GM19043 (cell line): ENCODE measurements around the gene FAM3B.

Experiments used
- ATAC-seq: cut with Tn5 transposase; IDR thresholded peaks from one replicate; pipeline ENCODE4 v1.9.1; 2021; ENCODE audit warnings: low read depth; ENCODE audit not compliant: unreplicated experiment

The FAM3B gene

GRCh38 chr21:41317458-41317857 is 857 bp downstream of the FAM3B start:
- ATAC-seq = no peak

GRCh38 chr21:41318218-41318617 is 1.6 kb downstream of the FAM3B start:
- no peak for ATAC-seq

DNA sequence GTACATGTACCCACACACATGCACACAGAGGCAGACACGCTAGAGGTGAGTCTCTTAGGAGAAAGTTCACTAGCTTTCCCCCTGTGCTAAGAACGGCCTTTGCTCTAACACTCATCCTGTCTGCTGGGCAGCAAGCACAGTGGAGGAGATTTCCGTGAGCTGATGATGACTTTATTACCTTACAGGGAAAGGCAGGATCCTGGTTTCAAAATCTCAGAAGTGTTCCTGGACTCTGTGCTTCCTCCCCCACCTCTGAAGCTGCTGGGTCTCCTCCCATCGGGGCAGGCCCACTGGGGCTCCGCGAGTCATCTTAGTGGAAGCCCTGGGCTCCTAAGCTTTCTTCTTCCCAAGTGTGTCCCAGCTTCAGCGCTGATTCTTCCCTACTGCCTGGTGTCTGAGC is 2.7 kb downstream of the FAM3B start:
- ATAC-seq = no peak

DNA sequence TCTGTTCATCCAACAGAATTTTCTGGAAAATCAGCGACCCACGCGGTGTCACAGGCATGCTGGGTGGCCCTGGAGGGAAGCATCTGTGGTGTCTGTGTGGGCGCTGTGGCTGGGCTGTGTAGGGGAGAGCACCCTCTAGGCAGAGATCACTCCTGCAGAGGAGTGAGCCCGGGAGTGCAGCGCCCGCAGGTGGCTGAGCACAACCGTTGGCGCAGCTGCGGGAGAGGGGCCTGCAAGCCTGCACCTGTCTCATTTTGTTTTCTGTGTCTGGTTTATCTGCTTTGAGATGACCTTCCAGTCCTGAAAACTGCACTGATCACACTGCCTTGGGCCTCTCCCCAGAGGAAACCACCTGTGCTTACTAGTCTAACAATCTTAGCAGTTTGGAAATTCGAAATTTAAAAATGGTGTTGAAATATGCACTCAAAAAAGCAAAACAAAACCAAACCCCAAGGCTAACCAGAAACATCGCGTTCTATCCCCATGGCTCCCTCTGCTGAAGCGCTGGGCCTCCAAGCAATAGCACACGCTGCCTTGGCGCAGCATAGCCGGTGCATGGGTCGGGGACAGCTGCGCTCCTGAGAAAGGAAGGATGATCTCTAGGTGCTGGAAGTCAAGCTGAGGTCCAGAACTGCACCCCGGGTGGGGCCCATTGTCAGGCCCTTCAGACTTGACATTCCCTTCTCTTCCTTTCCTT is 4.8 kb downstream of the FAM3B start:
- no peak for ATAC-seq

DNA sequence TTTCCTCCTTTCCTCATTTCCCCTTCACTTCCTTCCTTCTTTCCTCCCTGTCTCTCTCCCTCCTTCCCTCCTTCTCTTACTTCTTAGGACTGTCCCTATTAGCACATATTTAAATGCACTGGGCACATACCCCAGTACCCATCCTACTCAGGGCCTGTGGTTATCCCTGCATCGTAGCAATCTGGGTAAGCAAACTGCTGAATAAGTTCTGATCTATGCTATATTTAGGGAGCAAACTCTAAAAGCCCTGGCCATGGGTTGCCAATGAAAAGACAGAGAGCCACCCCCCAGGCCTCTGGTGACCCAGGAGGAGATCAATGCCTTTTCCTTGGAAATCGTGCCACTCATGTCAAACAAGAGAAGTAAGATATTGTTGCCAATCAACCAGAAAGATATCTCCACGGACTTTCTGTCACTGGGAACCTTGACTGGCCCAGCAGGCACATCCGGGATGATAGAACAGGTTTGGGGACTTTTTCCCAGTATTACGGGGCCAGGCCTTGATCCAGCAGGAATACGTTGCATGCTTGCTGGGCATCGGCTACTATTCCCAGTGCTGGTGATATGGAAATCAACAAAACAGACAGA is 5.4 kb downstream of the FAM3B start:
- ATAC-seq = no peak

DNA sequence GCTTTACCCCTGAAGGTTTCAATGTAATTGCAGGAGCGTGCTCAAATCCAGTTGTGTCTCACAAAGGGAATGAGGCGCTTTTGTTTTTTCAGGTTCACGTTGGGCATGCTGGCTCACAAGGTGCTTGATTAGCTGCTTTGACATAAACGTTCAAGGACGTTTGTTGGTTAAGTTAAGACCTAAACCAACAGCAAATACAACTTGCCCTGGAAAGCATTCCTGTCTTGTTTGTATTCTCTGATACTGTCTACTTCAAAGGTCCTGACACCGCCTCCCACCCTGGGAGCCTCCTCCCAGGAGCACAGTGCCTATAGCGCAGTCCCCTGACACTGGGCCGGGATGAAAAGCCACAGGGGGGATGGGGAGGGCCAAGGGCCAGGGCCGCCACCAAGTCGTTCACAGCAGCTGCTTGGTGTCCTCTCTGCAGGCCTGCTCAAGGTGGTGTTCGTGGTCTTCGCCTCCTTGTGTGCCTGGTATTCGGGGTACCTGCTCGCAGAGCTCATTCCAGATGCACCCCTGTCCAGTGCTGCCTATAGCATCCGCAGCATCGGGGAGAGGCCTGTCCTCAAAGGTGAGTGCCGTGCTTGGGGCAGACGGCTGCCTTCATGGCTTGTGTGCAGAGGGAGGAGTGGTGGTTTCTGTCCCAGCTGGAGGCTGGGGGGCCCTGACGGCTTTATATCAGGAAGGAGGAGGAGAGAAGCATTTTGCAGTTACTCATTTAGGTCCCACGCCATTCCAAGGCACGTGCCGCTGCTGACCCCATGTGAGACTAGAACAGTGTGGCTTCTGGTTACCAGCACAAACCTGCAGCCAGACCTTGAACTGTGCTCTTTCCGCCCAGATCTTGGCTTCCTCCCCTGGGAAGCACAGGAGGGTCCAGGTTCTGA is 6.1 kb downstream of the FAM3B start:
- no peak for ATAC-seq

DNA sequence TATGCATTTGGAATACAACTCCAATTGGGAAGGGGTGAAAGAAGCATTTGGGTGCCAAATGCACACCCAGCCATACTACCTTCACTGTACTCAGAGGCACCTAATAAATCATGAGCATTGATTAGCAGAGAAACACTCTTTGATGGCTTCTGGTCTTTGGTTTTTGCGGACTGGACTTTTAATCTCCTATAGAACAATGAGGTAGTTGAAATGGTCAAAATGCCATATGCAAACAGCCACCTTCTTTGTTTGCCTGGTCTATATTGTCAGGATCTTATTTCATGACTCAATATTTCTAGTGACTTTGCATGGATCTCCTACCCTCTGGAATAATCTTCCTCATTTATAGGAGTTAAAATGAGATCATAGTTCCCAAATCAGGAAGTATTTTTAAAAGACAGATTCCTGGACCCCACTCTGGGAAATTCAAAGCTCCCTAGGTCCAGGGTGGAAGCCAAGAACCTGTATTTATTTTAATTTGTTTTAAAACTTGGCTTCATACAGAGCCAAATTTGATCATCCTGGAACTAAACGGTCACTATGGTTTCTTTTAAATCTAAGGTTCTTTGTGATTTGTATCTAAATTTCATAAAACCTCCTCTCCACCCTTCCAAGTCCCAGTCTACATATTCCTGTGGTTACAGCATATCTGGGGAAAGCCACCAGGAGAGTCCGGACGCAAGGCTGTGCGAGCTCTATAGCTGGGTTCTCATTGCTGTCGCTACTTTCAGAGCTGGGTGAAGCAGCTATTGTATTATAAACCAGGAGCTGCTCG is 8.7 kb downstream of the FAM3B start:
- no peak for ATAC-seq

GRCh38 chr21:41326414-41327080 is 9.9 kb downstream of the FAM3B start:
- no peak for ATAC-seq

- no peak for ATAC-seq
Measured at GRCh38 chr21:41327753-41328152, 11.2 kb downstream of the FAM3B start.

- no peak for ATAC-seq
Measured at GRCh38 chr21:41328660-41329607, 12.3 kb downstream of the FAM3B start.

DNA sequence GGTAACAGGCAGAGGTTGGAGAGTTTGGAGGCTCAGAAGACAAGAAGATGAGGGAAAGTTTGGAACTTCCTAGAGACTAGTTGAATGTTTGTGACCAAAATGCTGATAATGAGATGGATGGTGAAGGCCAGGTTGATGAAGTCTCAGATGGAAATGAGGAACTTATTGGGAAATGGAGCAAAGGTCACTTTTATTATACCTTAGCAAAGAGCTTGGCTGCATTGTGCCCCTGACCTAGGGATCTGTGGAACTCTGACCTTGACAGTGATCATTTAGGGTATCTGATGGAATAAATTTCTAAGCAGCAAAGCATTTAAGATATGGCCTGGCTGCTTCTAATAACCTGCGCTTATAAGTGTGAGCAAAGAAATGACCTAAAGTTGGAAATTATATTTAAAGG is 17.2 kb downstream of the FAM3B start:
- ATAC-seq = no peak

- no peak for ATAC-seq
Measured at GRCh38 chr21:41337515-41337914, 20.9 kb downstream of the FAM3B start.

DNA sequence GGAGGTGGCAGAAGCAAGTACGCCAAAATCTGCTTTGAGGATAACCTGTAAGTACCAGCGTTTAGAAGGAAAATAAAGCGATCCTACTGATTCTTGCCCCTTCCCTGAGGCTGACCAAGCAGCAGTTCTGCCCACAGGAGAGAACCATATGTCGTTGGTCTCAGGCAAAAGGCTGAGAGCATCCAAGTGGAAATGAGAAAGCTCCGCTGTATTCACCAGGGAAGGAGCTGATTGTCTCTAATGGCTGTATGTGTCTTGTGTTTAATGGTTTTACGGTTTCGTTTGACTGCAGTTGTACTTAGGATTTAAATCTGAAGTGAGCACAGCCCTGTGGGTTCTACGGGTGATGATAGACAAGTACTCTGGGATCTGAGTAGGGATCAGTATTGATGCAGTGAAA is 21.9 kb downstream of the FAM3B start:
- ATAC-seq = no peak

DNA sequence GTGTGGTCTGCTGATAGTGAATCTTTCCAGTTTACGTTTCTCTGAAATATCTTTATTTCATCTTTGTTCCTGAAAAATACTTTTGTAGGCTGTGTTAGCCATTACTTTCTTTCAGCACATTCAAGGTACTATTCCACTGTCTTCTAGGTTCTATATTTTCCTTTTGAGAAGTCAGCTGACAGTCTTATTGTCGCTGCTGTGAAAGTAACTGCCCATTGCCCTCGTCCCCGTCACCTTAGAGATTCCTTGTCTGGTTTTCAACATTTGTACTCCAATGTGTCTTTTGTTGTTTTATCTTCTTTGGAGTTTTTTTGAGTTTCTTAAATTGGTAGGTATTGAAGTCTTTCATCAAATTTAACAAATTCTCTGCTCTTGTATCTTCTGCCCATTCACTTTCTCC is 25.4 kb downstream of the FAM3B start:
- ATAC-seq = no peak

DNA sequence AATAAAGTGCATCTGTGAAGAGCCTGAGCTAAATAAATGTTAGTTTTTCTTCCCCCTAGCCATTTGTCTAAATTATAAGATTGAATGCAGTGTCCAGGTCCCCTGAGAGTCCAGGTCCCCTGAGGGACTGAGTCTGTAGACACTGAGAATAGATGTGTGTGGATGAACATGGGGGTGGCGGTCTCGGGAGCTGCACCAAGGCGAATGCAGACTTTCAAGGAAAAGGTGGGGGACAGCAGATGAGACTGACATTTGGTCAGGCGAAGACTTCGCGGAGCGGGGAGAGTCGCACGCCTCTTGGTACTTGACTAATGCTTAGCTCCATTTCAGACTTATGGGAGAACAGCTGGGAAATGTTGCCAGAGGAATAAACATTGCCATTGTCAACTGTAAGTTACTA is 27.5 kb downstream of the FAM3B start:
- ATAC-seq = no peak

- ATAC-seq = no peak
Measured at GRCh38 chr21:41345356-41345755, 28.8 kb downstream of the FAM3B start.

- no peak for ATAC-seq
Measured at GRCh38 chr21:41345934-41346685, 29.5 kb downstream of the FAM3B start.

- no peak for ATAC-seq
Measured at GRCh38 chr21:41346758-41347157, 30.2 kb downstream of the FAM3B start.

DNA sequence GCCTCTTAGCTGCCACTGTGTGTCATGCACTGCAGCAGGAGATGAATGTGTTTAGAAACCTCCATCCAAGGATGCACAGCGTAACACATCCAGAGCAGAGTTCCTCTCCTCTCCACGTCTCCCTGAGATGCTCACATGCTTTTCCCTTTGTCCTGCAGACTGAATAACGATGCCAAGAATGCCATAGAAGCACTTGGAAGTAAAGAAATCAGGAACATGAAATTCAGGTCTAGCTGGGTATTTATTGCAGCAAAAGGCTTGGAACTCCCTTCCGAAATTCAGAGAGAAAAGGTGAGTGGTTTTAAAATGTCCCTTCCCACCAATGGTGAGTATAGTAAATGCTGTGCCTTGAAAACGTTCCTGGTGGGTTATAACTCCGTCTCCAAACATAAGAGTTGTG is 31.8 kb downstream of the FAM3B start:
- no peak for ATAC-seq
